Measurements from ENCODE around the gene PDE6B. TPM values are rescaled to one million over a fixed set of nuclear protein-coding genes. Genes with fewer than 3 reads are reported as not detected.

Gene PDE6B
- total and polyA plus RNA-seq, 2 experiments from 2014 or later: 3.4 to 5.0 TPM

DNA sequence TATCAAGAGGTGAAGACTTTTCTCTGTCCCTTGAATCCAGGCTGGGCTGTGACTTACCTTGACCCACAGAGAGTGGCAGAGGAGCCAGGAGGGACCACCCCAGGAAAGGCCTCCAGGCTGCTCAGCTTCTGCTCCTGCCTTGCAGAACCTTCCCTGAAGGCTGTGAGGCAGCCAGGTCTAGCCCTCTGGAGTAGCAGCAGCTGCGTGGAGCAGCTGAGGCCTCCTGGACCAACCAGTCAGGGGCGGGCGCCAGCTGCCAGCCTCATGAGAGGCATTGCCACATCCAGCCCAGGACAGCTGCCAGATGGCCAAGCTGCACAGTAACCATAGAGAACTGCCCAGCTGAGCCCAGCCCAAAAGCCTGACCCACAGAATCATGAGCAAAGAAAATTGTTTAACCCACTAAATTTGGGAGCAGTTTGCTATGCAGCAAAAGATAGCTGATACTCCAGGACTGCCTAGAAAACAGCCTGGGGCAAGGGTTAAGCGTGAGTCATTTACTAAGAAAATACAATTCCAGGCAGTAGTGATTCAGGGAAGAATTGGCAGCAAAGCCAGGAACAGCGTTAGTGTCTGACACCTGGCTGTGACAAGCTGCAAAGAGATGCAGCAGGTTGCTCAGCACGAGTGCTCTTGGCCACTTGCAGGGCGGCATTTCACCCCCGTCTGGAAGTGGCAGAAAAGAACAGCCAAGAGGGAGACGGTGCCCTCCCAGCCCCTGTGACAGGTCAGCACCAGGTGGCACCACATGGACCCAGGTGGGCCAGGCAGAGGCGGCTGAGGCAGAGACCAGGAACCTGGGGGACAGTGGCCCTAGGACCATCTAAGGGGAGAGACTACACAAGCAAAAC lies 14.7 kb upstream of the PDE6B start:
- H4K20me1 ChIP-seq (replicated peaks; ENCODE audit: insufficient read depth): no peaks in the 10 kb centered on the region; the same call in 1 of the 2 replicates
- H3K4me1 Mint-ChIP-seq: peaks cover 3% of the 10 kb centered on the region; the same call in 1 of the 3 replicates
- DNase-seq (ENCODE audit: low spot score) (no peak), ATAC-seq (no peak)
- H3K27me3 Mint-ChIP-seq (ENCODE audit: insufficient read depth, low read depth, poor library complexity): peaks cover 5% of the 10 kb centered on the region
- H3K4me2 ChIP-seq: no peak overlapping the region
- H3K4me3 ChIP-seq: no peak overlapping the region
- no peaks in the 10 kb centered on the region for H3K9me3 Mint-ChIP-seq
- H3K9me2 ChIP-seq (ENCODE audit: insufficient read depth): no peaks in the 10 kb centered on the region
- no peak overlapping the region for H3K27ac Mint-ChIP-seq
- H3K4me1 ChIP-seq (ENCODE audit: insufficient read depth): no peaks in the 10 kb centered on the region
- no peaks in the 10 kb centered on the region for H3K27me3 ChIP-seq (ENCODE audit: insufficient read depth)
- H3K79me2 ChIP-seq (replicated peaks; ENCODE audit: insufficient read depth): no peaks in the 10 kb centered on the region
- H3K27ac ChIP-seq (ENCODE audit: low read depth): no peak overlapping the region
- TF ChIP-seq JUNB (IDR thresholded peaks at IDR 0.05; ENCODE audit: unreplicated experiment): no peak
- TF ChIP-seq, protein P1, sequence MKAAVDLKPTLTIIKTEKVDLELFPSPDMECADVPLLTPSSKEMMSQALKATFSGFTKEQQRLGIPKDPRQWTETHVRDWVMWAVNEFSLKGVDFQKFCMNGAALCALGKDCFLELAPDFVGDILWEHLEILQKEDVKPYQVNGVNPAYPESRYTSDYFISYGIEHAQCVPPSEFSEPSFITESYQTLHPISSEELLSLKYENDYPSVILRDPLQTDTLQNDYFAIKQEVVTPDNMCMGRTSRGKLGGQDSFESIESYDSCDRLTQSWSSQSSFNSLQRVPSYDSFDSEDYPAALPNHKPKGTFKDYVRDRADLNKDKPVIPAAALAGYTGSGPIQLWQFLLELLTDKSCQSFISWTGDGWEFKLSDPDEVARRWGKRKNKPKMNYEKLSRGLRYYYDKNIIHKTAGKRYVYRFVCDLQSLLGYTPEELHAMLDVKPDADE (IDR thresholded peaks at IDR 0.05): no peak
- H3F3A ChIP-seq (replicated peaks; ENCODE audit: low read depth): no peaks in the 10 kb centered on the region
- peaks cover 2% of the 10 kb centered on the region; the same call in 1 of the 3 replicates for H3K36me3 Mint-ChIP-seq (ENCODE audit: low read depth)
- H3K4me3 Mint-ChIP-seq: no peak overlapping the region
- no peaks in the 10 kb centered on the region for H3K36me3 ChIP-seq (ENCODE audit: insufficient read depth)
- H2AFZ ChIP-seq: no peak overlapping the region

DNA sequence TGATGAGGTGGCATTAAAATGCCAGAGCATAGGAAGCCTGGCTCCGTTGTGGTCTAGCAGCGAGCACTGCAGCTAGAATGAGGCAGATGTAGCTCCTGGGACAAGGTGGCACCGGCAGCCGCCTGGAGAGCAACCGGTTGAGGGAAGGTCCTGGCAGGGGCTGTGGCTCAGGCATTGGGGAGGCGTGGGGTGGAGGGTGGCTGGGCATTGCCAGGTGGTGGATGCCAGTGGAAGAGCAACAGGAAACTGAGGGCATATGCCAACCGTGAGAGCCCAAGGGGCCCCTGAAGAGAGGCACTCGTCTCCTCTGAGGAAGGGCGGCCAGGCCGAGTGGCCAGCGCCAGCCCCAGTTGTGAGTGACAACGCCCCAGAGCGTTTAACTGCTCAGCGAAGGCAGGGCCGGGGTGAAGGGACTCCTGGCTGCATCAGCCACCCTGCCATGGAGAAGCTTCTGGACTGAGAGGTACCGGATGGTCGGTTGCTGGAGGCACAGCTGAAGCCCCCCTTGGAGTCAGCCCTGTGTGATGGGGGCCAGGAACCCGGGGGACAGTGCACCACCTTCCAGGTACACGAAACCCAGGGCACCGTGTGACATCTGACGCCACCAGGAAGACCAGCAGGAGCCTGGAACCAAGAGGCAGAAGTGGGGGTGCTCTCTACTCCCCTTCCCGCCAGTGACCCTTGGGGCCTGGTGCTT lies 13.2 kb upstream of the PDE6B start:
- no peaks in the 10 kb centered on the region for H3K79me2 ChIP-seq (replicated peaks; ENCODE audit: insufficient read depth)
- H3K27ac ChIP-seq (ENCODE audit: low read depth): no peak overlapping the region
- no peak overlapping the region for H3K4me3 ChIP-seq
- Mint-ChIP-seq H3K36me3 (ENCODE audit: low read depth) (peaks cover 2% of the 10 kb centered on the region; the same call in 1 of the 3 replicates), H3K27ac (no peak overlapping the region), H3K9me3 (no peaks in the 10 kb centered on the region), H3K27me3 (ENCODE audit: insufficient read depth, low read depth, poor library complexity) (peaks cover 5% of the 10 kb centered on the region), H3K4me1 (peaks cover 3% of the 10 kb centered on the region; the same call in 1 of the 3 replicates), H3K4me3 (no peak overlapping the region)
- H3K4me2 ChIP-seq: no peak overlapping the region
- DNase-seq (ENCODE audit: low spot score) (no peak), ATAC-seq (no peak)
- H3F3A ChIP-seq (replicated peaks; ENCODE audit: low read depth): no peaks in the 10 kb centered on the region
- no peaks in the 10 kb centered on the region for H3K36me3 ChIP-seq (ENCODE audit: insufficient read depth)
- no peaks in the 10 kb centered on the region for H3K4me1 ChIP-seq (ENCODE audit: insufficient read depth)
- no peaks in the 10 kb centered on the region for H3K9me2 ChIP-seq (ENCODE audit: insufficient read depth)
- H3K27me3 ChIP-seq (ENCODE audit: insufficient read depth): no peaks in the 10 kb centered on the region
- no peaks in the 10 kb centered on the region; the same call in 1 of the 2 replicates for H4K20me1 ChIP-seq (replicated peaks; ENCODE audit: insufficient read depth)
- no peak overlapping the region for H2AFZ ChIP-seq
- TF ChIP-seq JUNB (IDR thresholded peaks at IDR 0.05; ENCODE audit: unreplicated experiment): no peak
- TF ChIP-seq, protein P2, sequence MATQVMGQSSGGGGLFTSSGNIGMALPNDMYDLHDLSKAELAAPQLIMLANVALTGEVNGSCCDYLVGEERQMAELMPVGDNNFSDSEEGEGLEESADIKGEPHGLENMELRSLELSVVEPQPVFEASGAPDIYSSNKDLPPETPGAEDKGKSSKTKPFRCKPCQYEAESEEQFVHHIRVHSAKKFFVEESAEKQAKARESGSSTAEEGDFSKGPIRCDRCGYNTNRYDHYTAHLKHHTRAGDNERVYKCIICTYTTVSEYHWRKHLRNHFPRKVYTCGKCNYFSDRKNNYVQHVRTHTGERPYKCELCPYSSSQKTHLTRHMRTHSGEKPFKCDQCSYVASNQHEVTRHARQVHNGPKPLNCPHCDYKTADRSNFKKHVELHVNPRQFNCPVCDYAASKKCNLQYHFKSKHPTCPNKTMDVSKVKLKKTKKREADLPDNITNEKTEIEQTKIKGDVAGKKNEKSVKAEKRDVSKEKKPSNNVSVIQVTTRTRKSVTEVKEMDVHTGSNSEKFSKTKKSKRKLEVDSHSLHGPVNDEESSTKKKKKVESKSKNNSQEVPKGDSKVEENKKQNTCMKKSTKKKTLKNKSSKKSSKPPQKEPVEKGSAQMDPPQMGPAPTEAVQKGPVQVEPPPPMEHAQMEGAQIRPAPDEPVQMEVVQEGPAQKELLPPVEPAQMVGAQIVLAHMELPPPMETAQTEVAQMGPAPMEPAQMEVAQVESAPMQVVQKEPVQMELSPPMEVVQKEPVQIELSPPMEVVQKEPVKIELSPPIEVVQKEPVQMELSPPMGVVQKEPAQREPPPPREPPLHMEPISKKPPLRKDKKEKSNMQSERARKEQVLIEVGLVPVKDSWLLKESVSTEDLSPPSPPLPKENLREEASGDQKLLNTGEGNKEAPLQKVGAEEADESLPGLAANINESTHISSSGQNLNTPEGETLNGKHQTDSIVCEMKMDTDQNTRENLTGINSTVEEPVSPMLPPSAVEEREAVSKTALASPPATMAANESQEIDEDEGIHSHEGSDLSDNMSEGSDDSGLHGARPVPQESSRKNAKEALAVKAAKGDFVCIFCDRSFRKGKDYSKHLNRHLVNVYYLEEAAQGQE (IDR thresholded peaks at IDR 0.05; ENCODE audit: unreplicated experiment): no peak
- TF ChIP-seq EZH2phosphoT487 (IDR thresholded peaks at IDR 0.05; ENCODE audit: unreplicated experiment): no peak
- TF ChIP-seq, protein P1 (IDR thresholded peaks at IDR 0.05): no peak
- TF ChIP-seq CREB1 (CRISPR knock-in tag; IDR thresholded peaks at IDR 0.05; ENCODE audit: low read depth): no peak
- TF ChIP-seq STAT1 (IDR thresholded peaks at IDR 0.05; ENCODE audit: unreplicated experiment): no peak
- no peak for TF ChIP-seq NANOG (IDR thresholded peaks at IDR 0.05; ENCODE audit: borderline replicate concordance)
- no peak for TF ChIP-seq POLR2AphosphoS5 (IDR thresholded peaks at IDR 0.05; ENCODE audit: low read depth)
- no peak for TF ChIP-seq ZNF114 (CRISPR knock-in tag; IDR thresholded peaks at IDR 0.05)

All from GM23338 (cell line).